NB4 (cell line): Measurements from ENCODE around the gene SRP19.

Experiments used
- DNase-seq: peaks from one replicate; pipeline ENCODE4 v3.0.0; 2010; ENCODE audit warnings: low read depth
- H3K4me3 ChIP-seq: one replicate; pipeline ENCODE4 v1.5.1; 2011; ENCODE audit warnings: mild to moderate bottlenecking, low read depth, low read length, moderate library complexity
- CTCF ChIP-seq: IDR thresholded peaks from one replicate; pipeline ENCODE4 v1.5.1; 2012; ENCODE audit warnings: low read depth, low read length
- MAX ChIP-seq: IDR thresholded peaks from 2 replicates; pipeline ENCODE4 v1.6.1; 2011; ENCODE audit warnings: low read depth, low read length
- MYC ChIP-seq: IDR thresholded peaks from 2 replicates; pipeline ENCODE4 v1.6.1; 2011; ENCODE audit warnings: low read depth, low read length
- POLR2A ChIP-seq: IDR thresholded peaks from 2 replicates; pipeline ENCODE4 v1.6.1; 2011; ENCODE audit warnings: mild to moderate bottlenecking; ENCODE audit not compliant: insufficient read length; ENCODE audit errors: extremely low read depth

SRP19 gene

GRCh38 chr5:112824197-112824596, 36.9 kb upstream of the SRP19 start:
- DNase-seq = no peak
- no peak overlapping the region for H3K4me3 ChIP-seq
- TF ChIP-seq POLR2A (no peak), MAX (no peak), MYC (no peak)

- H3K4me3 ChIP-seq = no peak overlapping the region
- TF ChIP-seq CTCF (no peak), MYC (no peak), MAX (no peak), POLR2A (no peak)
- DNase-seq = no peak
Measured at GRCh38 chr5:112830378-112830777, 30.7 kb upstream of the SRP19 start.

GRCh38 chr5:112833971-112834370, 27.1 kb upstream of the SRP19 start:
- DNase-seq = no peak
- TF ChIP-seq MYC = no peak
- no peak for TF ChIP-seq POLR2A
- TF ChIP-seq CTCF = no peak
- no peak for TF ChIP-seq MAX
- no peak overlapping the region for H3K4me3 ChIP-seq

GRCh38 chr5:112844489-112844888, 16.6 kb upstream of the SRP19 start:
- no peak overlapping the region for H3K4me3 ChIP-seq
- no peak for DNase-seq
- TF ChIP-seq MYC (no peak), MAX (no peak), POLR2A (no peak), CTCF (no peak)

- H3K4me3 ChIP-seq = no peak overlapping the region
- TF ChIP-seq MAX = no peak
- TF ChIP-seq CTCF = no peak
- TF ChIP-seq POLR2A = no peak
- no peak for TF ChIP-seq MYC
- no peak for DNase-seq
Measured at GRCh38 chr5:112846556-112846955, 14.5 kb upstream of the SRP19 start.

GRCh38 chr5:112847306-112847705, 13.8 kb upstream of the SRP19 start:
- no peak overlapping the region for H3K4me3 ChIP-seq
- DNase-seq = no peak
- no peak for TF ChIP-seq CTCF
- no peak for TF ChIP-seq MAX
- TF ChIP-seq MYC = no peak
